NB4 (cell line): Measurements from ENCODE around the gene ABHD10.

Experiments used
- DNase-seq: peaks from one replicate; pipeline ENCODE4 v3.0.0; 2010; ENCODE audit warnings: low read depth
- H3K4me3 ChIP-seq: one replicate; pipeline ENCODE4 v1.5.1; 2011; ENCODE audit warnings: mild to moderate bottlenecking, low read depth, low read length, moderate library complexity
- MYC ChIP-seq: IDR thresholded peaks from 2 replicates; pipeline ENCODE4 v1.6.1; 2011; ENCODE audit warnings: low read depth, low read length
- POLR2A ChIP-seq: IDR thresholded peaks from 2 replicates; pipeline ENCODE4 v1.6.1; 2011; ENCODE audit warnings: mild to moderate bottlenecking; ENCODE audit not compliant: insufficient read length; ENCODE audit errors: extremely low read depth
- TF ChIP-seq, protein P1 (sequence below): IDR thresholded peaks from 2 replicates; pipeline ENCODE4 v1.6.1; 2011; ENCODE audit warnings: low read depth, low read length
- TF ChIP-seq, protein P2 (sequence below): IDR thresholded peaks from one replicate; pipeline ENCODE4 v1.5.1; 2012; ENCODE audit warnings: low read depth, low read length

ABHD10 gene

DNA sequence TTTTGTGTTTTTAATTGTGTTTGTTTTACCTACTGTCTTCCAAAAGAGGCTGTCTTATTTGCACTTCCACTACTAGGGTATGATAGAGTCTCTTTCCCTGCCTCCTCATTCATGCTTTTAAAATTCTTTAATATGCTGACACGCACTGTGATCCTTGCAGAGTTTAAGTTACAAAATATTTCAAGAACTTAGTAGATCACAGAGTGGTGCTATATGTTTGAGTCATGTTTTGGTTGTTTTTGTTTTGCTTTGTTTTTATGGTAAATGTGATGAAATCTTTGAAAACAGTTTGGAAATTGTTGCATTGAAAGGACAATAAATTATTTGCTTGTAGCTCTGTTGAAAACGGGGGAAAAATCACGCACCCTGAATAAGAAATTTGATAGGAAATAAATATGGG is 5.9 kb upstream of the ABHD10 start:
- no peak for TF ChIP-seq MYC
- TF ChIP-seq, protein P1, sequence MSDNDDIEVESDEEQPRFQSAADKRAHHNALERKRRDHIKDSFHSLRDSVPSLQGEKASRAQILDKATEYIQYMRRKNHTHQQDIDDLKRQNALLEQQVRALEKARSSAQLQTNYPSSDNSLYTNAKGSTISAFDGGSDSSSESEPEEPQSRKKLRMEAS, result no peak
- no peak for TF ChIP-seq POLR2A
- DNase-seq, result no peak
- H3K4me3 ChIP-seq, result no peak overlapping the region

DNA sequence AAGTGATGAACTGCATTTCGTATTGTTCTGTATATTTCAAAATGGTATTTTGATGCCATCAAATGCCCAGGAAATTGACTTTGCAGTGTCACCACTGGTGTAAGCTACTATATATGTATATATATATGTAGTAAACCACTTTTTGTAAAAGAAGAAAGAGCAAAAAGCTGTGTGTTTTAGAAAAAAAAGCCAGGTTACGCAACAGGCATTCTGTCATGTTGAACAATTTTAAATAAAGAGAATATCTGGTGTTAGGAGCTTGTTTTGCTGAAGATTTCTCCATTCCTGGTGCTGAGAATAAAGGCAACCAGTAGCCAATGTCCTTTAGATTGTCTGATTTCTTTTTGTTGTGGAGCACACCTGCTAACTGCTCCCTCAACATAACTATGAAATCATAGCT is 3.7 kb upstream of the ABHD10 start:
- DNase-seq, result no peak
- TF ChIP-seq MYC (no peak), POLR2A (no peak)
- TF ChIP-seq, protein P2, sequence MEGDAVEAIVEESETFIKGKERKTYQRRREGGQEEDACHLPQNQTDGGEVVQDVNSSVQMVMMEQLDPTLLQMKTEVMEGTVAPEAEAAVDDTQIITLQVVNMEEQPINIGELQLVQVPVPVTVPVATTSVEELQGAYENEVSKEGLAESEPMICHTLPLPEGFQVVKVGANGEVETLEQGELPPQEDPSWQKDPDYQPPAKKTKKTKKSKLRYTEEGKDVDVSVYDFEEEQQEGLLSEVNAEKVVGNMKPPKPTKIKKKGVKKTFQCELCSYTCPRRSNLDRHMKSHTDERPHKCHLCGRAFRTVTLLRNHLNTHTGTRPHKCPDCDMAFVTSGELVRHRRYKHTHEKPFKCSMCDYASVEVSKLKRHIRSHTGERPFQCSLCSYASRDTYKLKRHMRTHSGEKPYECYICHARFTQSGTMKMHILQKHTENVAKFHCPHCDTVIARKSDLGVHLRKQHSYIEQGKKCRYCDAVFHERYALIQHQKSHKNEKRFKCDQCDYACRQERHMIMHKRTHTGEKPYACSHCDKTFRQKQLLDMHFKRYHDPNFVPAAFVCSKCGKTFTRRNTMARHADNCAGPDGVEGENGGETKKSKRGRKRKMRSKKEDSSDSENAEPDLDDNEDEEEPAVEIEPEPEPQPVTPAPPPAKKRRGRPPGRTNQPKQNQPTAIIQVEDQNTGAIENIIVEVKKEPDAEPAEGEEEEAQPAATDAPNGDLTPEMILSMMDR, result no peak
- TF ChIP-seq, protein P1, result no peak
- H3K4me3 ChIP-seq, result no peak overlapping the region

DNA sequence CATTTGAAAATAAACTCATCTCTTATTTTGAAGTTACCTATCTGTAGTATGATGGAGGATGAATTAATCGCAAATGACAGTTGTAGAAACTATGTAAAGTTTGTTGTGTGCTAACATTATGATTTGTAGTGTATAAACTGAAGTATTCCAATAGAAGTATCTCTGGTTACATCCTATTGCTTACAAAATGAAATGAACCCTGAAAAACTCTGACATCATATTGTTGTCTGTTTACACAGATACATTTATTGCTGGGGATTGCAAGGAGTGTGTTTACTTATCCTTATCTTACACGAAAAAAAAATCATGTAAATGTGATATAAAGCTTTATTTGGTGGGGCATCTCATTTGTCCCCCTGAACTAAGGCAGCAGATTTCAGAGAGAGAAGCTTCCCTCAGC is 2.6 kb upstream of the ABHD10 start:
- DNase-seq, result no peak
- TF ChIP-seq, protein P1, result no peak
- TF ChIP-seq POLR2A (no peak), MYC (no peak)
- TF ChIP-seq, protein P2, result no peak
- no peak overlapping the region for H3K4me3 ChIP-seq

DNA sequence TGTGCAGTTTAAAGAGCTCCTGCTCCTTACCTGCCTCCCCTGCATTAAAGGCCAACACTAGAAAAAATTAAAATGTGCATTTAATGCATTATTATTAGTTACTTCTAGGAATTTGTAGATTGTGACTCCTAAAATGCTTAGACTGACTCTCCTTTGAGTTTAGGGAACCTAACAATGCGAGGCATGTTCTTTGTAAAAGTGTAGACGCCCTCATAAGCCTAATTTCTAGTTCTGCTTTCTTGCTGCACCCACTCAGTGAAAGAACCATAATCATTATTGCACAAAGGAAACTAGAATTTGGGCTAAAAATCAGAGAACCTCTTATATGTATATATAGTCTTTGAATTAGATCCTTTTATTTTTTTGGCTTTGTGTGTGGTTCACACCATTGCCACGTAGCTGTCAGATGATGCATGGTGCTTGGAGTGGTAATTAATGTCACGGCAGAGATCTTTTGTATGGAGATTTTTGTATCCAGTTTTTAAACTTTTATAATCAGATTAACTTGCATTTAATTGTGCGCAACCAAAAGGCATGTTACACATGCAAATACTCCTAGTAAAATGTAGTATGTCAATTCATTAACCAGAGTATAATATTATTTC is 710 bp downstream of the ABHD10 start:
- TF ChIP-seq POLR2A (no peak), MYC (no peak; the same call in 1 of the 2 replicates)
- TF ChIP-seq, protein P1, result no peak
- TF ChIP-seq, protein P2, result no peak
- H3K4me3 ChIP-seq, result peak overlapping the region; percentile 80
- DNase-seq, result peak; percentile 63

DNA sequence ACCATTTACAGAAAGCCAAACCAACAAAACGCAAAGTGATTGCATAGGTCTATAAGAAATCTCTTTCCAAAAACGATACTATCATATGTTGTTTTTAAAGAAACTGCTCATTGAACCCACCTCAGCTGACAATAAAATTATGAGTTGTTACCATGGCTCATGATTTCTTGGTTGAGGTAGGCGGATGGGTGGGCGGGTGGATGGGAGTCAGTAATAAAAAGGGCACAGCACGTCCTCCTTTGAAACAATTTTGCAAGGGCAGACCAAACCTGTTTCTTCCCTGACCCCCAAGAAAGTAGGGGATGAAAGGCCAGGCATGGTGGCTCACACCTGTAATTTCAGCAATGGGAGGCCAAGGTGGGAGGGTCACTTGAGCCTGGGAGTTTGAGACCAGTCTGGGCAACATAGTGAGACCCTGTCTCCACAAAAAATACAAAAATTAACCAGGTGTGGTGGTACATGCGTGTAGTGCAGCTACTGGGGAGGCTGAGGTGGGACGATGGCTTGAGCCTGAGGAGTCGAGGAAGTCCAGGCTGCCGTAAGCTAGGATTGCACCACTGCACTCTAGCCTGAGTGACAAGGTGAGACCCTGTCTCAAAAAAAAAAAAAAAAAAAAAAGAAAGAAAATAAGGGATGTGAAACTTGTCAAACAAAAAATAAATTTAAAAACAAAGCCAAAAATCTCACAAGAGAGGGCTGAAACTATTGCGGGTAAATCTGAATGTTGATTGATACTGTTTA is 2.1 kb downstream of the ABHD10 start:
- H3K4me3 ChIP-seq, result peak overlapping the region; percentile 80
- TF ChIP-seq MYC (no peak), POLR2A (no peak)
- TF ChIP-seq, protein P1, result no peak
- TF ChIP-seq, protein P2, result no peak
- peak; percentile 20 for DNase-seq

DNA sequence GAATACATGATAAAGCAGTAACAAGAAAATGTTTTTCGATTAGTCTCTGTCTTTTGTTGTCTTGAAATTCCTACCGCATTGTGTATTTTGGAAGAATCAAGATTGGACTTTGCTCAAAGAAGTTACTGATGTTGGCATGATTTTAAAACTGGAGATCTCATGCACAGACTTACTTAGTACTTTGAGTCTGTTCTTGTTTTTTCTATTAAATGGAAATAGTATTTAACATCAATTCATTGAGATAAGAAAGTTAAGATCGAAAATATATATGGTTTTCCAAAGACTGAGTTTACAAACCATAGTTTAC is 2.6 kb downstream of the ABHD10 start:
- H3K4me3 ChIP-seq, result peak overlapping the region; percentile 25
- DNase-seq, result no peak
- TF ChIP-seq, protein P2, result no peak
- TF ChIP-seq, protein P1, result no peak
- TF ChIP-seq MYC, result no peak
